Progenitor cell of endocrine pancreas (in vitro differentiated cells): ENCODE results near the gene PXDN. TPM values are rescaled to one million over a fixed set of nuclear protein-coding genes. Genes with fewer than 3 reads are reported as not detected.
"Not testable (repeated sequence)": the region's sequence is repeated elsewhere in the genome, so short reads cannot be mapped to it uniquely, and the experiment has no call there.

Experiments used
- DNase-seq: peaks from one replicate; pipeline ENCODE4 v3.0.0; 2021; ENCODE audit warnings: low spot score; ENCODE audit not compliant: unreplicated experiment
- H3K27ac Mint-ChIP-seq: 2 replicates; pipeline ENCODE4 v1.8.0; 2021; ENCODE audit warnings: mild to moderate bottlenecking, moderate library complexity, mixed read lengths
- H3K27me3 Mint-ChIP-seq: 2 replicates; pipeline ENCODE4 v1.8.0; 2021; ENCODE audit warnings: mixed read lengths
- H3K36me3 Mint-ChIP-seq: 2 replicates; pipeline ENCODE4 v1.8.0; 2022; ENCODE audit warnings: mixed read lengths; ENCODE audit not compliant: insufficient read depth
- H3K4me1 Mint-ChIP-seq: 2 replicates; pipeline ENCODE4 v1.8.0; 2021; ENCODE audit warnings: low read depth, mixed read lengths
- H3K4me3 Mint-ChIP-seq: 2 replicates; pipeline ENCODE4 v1.8.0; 2021; ENCODE audit warnings: low read depth, mild to moderate bottlenecking, moderate library complexity, mixed read lengths
- H3K9me3 Mint-ChIP-seq: 2 replicates; pipeline ENCODE4 v1.8.0; 2021; ENCODE audit warnings: low read depth, mixed read lengths
- total RNA-seq: library from RNA; stranded (reverse); gene quantifications from 2 replicates; pipeline ENCODE4 v1.2.1, GENCODE V29; 2021
- TF ChIP-seq, protein P1 (sequence below): fragments of 200-600 bp; sonication (generic); IDR thresholded peaks from one replicate; pipeline ENCODE4 v1.5.0; 2021; ENCODE audit warnings: antibody characterized with exemption, mild to moderate bottlenecking; ENCODE audit not compliant: unreplicated experiment

Gene PXDN
- total RNA-seq, 1 donor from 2014 or later = 256 TPM

DNA sequence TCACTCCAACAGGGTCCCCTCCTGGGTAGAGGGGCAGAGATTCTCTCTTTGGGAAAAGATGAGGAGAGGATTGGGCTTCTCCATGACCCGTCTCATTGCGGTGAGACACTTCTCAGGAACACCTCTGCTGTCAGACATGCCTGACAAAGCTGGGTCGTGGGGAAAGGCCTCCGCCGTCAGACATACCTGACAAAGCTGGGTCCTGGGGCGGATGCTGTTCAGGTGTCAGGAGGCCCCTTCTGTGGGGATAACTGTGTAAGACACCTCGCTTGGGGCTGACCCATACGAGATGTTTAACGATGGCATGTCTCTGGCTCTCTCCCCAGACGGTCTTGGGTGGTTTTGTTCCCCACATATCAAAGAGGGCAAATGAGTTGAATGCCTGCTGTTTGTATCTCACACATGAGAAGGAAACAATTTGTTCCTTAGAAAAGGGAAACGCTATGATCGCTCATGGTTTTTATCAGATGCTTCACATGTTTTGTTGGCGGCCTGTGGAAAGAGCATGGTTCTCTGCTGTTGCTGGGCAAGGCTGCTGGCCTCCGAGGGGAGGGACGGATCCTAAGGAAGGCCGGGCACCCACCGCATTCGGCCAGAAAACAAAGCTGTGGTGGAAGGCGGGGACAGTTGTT is 40.8 kb upstream of the PXDN start:
- no peak overlapping the region for H3K27ac Mint-ChIP-seq

DNA sequence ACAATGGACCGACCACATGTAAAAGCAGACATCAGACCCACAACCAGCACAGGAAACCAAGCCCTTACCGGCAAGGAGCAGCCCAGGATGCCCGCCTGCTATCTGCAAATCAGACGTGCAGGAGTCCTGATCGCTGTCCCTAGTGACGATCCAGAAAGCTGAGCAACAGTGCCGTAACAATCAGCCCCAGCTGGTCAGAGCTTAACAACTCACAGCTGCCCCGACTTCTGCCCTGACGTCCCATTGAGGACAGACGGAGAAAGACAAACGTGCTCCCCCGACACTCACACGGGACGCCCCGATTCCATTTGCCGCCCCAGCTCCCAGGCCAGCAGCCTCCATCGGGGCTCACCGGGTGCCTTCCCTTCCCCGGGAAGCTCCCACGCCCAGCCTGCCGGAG is 39.8 kb upstream of the PXDN start:
- TF ChIP-seq, protein P1, sequence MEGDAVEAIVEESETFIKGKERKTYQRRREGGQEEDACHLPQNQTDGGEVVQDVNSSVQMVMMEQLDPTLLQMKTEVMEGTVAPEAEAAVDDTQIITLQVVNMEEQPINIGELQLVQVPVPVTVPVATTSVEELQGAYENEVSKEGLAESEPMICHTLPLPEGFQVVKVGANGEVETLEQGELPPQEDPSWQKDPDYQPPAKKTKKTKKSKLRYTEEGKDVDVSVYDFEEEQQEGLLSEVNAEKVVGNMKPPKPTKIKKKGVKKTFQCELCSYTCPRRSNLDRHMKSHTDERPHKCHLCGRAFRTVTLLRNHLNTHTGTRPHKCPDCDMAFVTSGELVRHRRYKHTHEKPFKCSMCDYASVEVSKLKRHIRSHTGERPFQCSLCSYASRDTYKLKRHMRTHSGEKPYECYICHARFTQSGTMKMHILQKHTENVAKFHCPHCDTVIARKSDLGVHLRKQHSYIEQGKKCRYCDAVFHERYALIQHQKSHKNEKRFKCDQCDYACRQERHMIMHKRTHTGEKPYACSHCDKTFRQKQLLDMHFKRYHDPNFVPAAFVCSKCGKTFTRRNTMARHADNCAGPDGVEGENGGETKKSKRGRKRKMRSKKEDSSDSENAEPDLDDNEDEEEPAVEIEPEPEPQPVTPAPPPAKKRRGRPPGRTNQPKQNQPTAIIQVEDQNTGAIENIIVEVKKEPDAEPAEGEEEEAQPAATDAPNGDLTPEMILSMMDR = no peak
- Mint-ChIP-seq H3K27me3 (peaks cover 36% of the 10 kb centered on the region), H3K27ac (no peak overlapping the region), H3K9me3 (no peaks in the 10 kb centered on the region), H3K36me3 (no peaks in the 10 kb centered on the region), H3K4me3 (no peak overlapping the region), H3K4me1 (no peaks in the 10 kb centered on the region)
- no peak for DNase-seq

More for the DNA sequence above, 40.8 kb upstream of the PXDN start:
- H3K36me3 Mint-ChIP-seq = no peaks in the 10 kb centered on the region
- H3K4me3 Mint-ChIP-seq = no peak overlapping the region
- H3K27me3 Mint-ChIP-seq = peaks cover 31% of the 10 kb centered on the region
- H3K4me1 Mint-ChIP-seq = no peaks in the 10 kb centered on the region
- H3K9me3 Mint-ChIP-seq = no peaks in the 10 kb centered on the region
- TF ChIP-seq, protein P1 = no peak
- DNase-seq = no peak

DNA sequence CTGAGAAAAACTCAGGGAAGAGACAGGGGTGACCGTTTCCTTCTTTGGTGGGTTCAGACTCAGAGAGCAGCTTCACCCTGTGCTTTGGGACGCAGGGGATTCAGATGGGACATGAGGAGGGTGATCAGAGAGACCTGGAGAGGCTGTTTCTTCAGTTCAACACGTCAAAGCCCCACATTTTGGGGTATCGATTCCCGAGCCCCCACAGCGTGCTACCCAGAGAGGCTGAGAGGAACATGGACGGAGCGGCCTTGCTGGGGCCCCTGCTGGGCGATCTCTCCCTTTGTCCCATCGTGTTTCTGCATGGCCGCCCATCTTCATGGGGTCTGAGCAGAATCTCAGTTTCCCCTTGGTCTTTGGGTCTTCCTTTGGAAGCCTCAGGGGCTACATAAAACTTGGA is 38.2 kb upstream of the PXDN start:
- Mint-ChIP-seq H3K9me3 (no peaks in the 10 kb centered on the region), H3K27ac (no peak overlapping the region), H3K4me1 (no peaks in the 10 kb centered on the region), H3K36me3 (no peaks in the 10 kb centered on the region), H3K27me3 (peaks cover 48% of the 10 kb centered on the region), H3K4me3 (no peak overlapping the region)
- TF ChIP-seq, protein P1 = no peak
- no peak for DNase-seq

DNA sequence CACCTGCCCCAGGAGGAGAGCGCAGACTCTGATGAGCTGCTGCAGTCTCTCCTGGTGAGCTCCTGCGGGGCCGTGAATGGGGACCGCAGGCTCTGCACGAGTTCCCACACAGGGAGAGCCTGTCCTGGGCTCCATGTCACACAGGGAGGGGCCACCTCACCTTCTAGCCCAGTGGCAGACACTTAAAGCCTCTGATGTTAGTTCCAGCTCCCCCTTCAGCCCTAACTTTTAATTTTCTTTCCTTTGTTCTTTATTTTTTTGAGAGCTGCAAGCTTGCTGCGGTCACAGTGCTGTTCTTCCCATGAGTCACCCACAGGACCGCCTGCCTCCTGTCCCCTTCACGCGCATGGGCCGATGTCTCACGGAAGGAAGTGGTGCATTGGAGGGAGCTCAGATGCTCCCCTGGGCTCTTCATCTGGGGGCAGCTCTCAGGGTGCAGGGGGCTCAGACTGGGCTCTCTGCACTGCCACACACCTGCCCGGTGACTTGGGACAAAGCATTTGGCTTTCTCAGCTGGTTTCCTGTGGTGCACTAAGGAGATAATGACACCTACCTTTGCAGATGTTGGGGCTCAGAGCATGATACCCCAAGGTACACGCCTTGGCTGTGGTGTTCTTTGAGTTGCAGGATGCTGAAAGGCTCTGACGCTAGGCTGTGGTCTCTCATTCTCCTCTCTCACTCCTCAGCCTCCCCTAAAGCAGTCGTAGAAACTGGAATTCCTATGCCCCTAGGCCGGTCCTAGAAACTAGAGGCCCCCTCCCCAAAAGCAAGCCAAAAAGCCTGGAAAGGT is 37.2 kb upstream of the PXDN start:
- TF ChIP-seq, protein P1 = no peak
- Mint-ChIP-seq H3K27ac (no peak overlapping the region), H3K9me3 (no peaks in the 10 kb centered on the region), H3K36me3 (no peaks in the 10 kb centered on the region), H3K4me1 (no peaks in the 10 kb centered on the region), H3K4me3 (no peak overlapping the region), H3K27me3 (peaks cover 52% of the 10 kb centered on the region)
- no peak for DNase-seq

DNA sequence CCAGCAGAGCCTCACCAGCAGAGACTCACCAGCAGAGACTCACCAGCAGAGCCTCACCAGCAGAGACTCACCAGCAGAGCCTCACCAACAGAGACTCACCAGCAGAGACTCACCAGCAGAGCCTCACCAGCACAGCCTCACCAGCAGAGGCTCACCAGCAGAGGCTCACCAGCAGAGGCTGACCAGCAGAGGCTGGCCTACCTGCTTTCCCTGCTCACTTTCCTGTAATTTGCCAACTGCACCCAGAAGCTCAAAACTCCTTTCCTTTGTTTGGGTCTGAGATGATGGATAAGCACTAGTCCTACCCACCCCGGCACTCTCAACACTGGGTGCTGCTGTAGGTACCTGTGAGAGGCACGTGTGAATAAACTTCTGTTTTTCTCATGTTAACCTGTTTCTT is 36.4 kb upstream of the PXDN start:
- H3K4me3 Mint-ChIP-seq = no peak overlapping the region
- H3K36me3 Mint-ChIP-seq = no peaks in the 10 kb centered on the region
- peaks cover 52% of the 10 kb centered on the region for H3K27me3 Mint-ChIP-seq
- no peak for DNase-seq
- H3K9me3 Mint-ChIP-seq = no peaks in the 10 kb centered on the region
- H3K27ac Mint-ChIP-seq = no peak overlapping the region
- TF ChIP-seq, protein P1 = no peak
- no peaks in the 10 kb centered on the region for H3K4me1 Mint-ChIP-seq

DNA sequence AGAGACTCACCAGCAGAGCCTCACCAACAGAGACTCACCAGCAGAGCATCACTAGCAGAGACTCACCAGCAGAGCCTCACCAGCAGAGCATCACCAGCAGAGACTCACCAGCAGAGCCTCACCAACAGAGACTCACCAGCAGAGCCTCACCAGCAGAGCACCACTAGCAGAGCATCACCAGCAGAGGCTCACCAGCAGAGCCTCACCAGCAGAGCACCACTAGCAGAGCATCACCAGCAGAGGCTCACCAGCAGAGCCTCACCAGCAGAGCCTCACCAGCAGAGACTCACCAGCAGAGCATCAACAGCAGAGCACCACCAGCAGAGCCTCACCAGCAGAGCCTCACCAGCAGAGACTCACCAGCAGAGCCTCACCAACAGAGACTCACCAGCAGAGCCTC is 35.7 kb upstream of the PXDN start:
- not testable (repeated sequence) for H3K4me3 Mint-ChIP-seq, H3K27ac Mint-ChIP-seq, H3K4me1 Mint-ChIP-seq

More for the DNA sequence above, 35.7 kb upstream of the PXDN start:
- not testable (repeated sequence) for DNase-seq, H3K36me3 Mint-ChIP-seq, H3K9me3 Mint-ChIP-seq
- peaks cover 52% of the 10 kb centered on the region for H3K27me3 Mint-ChIP-seq
